CD4-positive, alpha-beta T cell (primary cell): ENCODE measurements around the gene GALNT14. TPM values are rescaled to one million over a fixed set of nuclear protein-coding genes. Genes with fewer than 3 reads are reported as not detected.

Experiments
- ATAC-seq: fragments of 200-7000 bp; cut with Tn5 transposase; one replicate; pipeline ENCODE4 v1.10.0; 2022; ENCODE audit warnings: mild to moderate bottlenecking; ENCODE audit not compliant: poor library complexity
- CTCF ChIA-PET: fragments of 350-600 bp; sonication (Branson Sonifier 250); formaldehyde crosslinking; loops from one replicate; lab custom pipeline; 2021; ENCODE audit warnings: antibody characterized with exemption, inconsistent platforms; lab: Charles Lee
- POLR2A ChIA-PET: fragments of 350-600 bp; sonication (Branson Sonifier 250); formaldehyde crosslinking; loops from one replicate; lab custom pipeline; 2021; ENCODE audit warnings: antibody characterized with exemption, inconsistent platforms; lab: Charles Lee
- DNase-seq, 14 experiments: peaks; one replicate each; pipeline ENCODE4 v3.0.0-alpha.2; 2013 to 2020; ENCODE audit warnings: mixed read lengths in 2 of 14
- H3K27ac ChIP-seq, 2 donors: one replicate each; pipeline versions ENCODE4 v1.5.1 to v1.7.0; 2013; ENCODE audit warnings: low read length in 2 of 2, low read depth in 1 of 2, mild to moderate bottlenecking in 1 of 2
- H3K27me3 ChIP-seq, 2 experiments: 1 replicate in 1 of 2; 2 replicates in 1 of 2; pipeline versions ENCODE4 v1.6.1 to v1.7.0; 2013; ENCODE audit warnings: low read length in 2 of 2, control low read depth in 1 of 2, mild to moderate bottlenecking in 1 of 2, moderate library complexity in 1 of 2; ENCODE audit not compliant: insufficient read depth in 2 of 2, control insufficient read depth in 1 of 2
- H3K36me3 ChIP-seq: one replicate; pipeline ENCODE4 v1.6.1; 2013; ENCODE audit warnings: low read length, control low read depth; ENCODE audit not compliant: insufficient read depth
- H3K4me1 ChIP-seq: one replicate; pipeline ENCODE4 v1.6.1; 2013; ENCODE audit warnings: low read length, control low read depth; ENCODE audit not compliant: insufficient read depth
- H3K4me3 ChIP-seq: one replicate; pipeline ENCODE4 v1.5.1; 2013; ENCODE audit warnings: mild to moderate bottlenecking, low read length, moderate library complexity
- H3K9me3 ChIP-seq, 2 experiments: 1 replicate in 1 of 2; 2 replicates in 1 of 2; pipeline versions ENCODE4 v1.6.1 to v1.7.0; 2013; ENCODE audit warnings: low read length in 2 of 2, mild to moderate bottlenecking in 2 of 2, control low read depth in 1 of 2, moderate library complexity in 1 of 2; ENCODE audit not compliant: control insufficient read depth in 1 of 2, insufficient read depth in 1 of 2
- H3K27ac Mint-ChIP-seq: one replicate; pipeline ENCODE4 v1.8.0; 2020; ENCODE audit warnings: mixed read lengths
- H3K27me3 Mint-ChIP-seq: one replicate; pipeline ENCODE4 v1.8.0; 2021; ENCODE audit warnings: mixed read lengths
- H3K36me3 Mint-ChIP-seq: one replicate; pipeline ENCODE4 v1.8.0; 2021; ENCODE audit warnings: low read depth, mixed read lengths
- H3K4me1 Mint-ChIP-seq: one replicate; pipeline ENCODE4 v1.8.0; 2021; ENCODE audit warnings: low read depth, mixed read lengths
- H3K4me3 Mint-ChIP-seq: one replicate; pipeline ENCODE4 v1.8.0; 2020; ENCODE audit warnings: mild to moderate bottlenecking, mixed read lengths
- H3K9me3 Mint-ChIP-seq: one replicate; pipeline ENCODE4 v1.8.0; 2020; ENCODE audit warnings: mixed read lengths
- CTCF ChIP-seq: fragments of 200-600 bp; IDR thresholded peaks from one replicate; pipeline ENCODE4 v1.8.0; 2022; ENCODE audit warnings: antibody characterized with exemption, mild to moderate bottlenecking
- intact Hi-C, 2 experiments: fragments of 100-400 bp; cut with DNase I in 1 of 2; cut with micrococcal nuclease in 1 of 2; formaldehyde crosslinking; loops; one replicate each; pipeline versions ENCODE4 v1.15.1 to v1.9.0; 2023 to 2025; cut with DNase I, micrococcal nuclease
- total RNA-seq, 174 experiments: library from RNA in 2 of 174; stranded (reverse) in 2 of 174; gene quantifications; one replicate each; pipeline ENCODE4 v1.2.3 and lab custom pipeline; 2021 to 2026

GALNT14 gene
- total RNA-seq, 2 experiments from 2014 or later = not detected

DNA sequence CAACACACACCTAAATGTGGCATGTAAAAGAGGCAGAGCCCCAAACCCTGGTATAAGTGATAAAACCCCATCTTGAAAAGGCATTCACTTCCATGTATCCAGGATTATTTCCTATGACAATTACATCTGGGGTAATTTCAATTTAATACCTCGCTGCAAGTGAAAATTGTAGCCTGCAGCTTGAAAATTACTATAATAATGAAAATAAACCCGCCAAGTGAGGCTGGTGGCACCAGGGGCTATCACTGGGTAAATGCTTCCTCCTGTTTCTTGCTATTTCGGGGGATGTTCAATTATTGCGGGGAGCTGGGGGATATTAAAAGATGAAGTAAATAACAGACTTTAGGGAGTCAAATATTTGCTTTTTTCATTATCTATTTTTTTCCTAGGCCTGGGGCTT, 171.5 kb downstream of the GALNT14 start:
- ChIA-PET POLR2A (no interaction called here), CTCF (no interaction called here)
- intact Hi-C loops = no loop called here
- no peaks in the 10 kb centered on the region for H3K36me3 Mint-ChIP-seq
- DNase-seq (no peak), ATAC-seq (no peak)
- H3K27ac Mint-ChIP-seq = no peak overlapping the region
- no peaks in the 10 kb centered on the region for H3K27me3 ChIP-seq
- no peak for TF ChIP-seq CTCF
- no peaks in the 10 kb centered on the region for H3K4me1 Mint-ChIP-seq
- H3K4me1 ChIP-seq = no peaks in the 10 kb centered on the region
- H3K36me3 ChIP-seq = no peaks in the 10 kb centered on the region
- no peak overlapping the region for H3K27ac ChIP-seq
- H3K27me3 Mint-ChIP-seq = peaks cover 4% of the 10 kb centered on the region
- H3K9me3 ChIP-seq = peaks cover 0 to 5% of the 10 kb centered on the region in 2 experiments
- no peak overlapping the region for H3K4me3 ChIP-seq
- H3K9me3 Mint-ChIP-seq = no peaks in the 10 kb centered on the region
- H3K4me3 Mint-ChIP-seq = no peak overlapping the region

DNA sequence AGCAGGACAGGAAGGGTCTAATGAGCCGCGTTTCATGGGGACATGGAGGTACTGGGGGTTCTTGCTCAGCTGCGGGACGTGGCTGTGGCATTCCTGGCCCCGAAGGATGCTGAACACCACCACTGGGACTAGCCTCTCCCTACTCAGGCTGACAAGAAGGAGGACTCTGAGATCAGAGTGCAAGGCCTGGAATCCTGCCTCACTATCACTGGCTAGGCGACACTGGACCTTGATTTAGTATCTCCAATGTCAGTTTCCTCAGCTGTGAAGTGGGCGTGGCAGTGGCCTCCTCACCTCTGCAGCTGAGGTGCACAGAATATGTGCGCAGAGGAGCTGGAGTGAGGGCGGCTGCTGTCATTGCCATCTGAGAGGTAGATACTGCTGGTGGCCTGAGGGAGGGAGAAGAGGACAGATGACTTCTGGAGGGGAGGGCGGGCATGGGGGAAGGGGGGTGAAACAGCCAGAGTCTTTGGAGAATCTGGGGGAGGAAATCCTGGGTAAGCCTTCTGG, 173.2 kb downstream of the GALNT14 start:
- CTCF ChIA-PET = no interaction called here
- Histone ChIP-seq H3K4me3 (no peak overlapping the region), H3K27me3 (no peaks in the 10 kb centered on the region), H3K4me1 (no peaks in the 10 kb centered on the region), H3K9me3 (peaks cover 0 to 5% of the 10 kb centered on the region in 2 experiments), H3K27ac (no peak overlapping the region), H3K36me3 (no peaks in the 10 kb centered on the region)
- Mint-ChIP-seq H3K4me3 (no peak overlapping the region), H3K4me1 (no peaks in the 10 kb centered on the region), H3K36me3 (no peaks in the 10 kb centered on the region), H3K9me3 (no peaks in the 10 kb centered on the region), H3K27ac (no peak overlapping the region), H3K27me3 (peaks cover 4% of the 10 kb centered on the region)
- POLR2A ChIA-PET = no interaction called here
- intact Hi-C loops = no loop called here
- DNase-seq (no peak), ATAC-seq (no peak)
- no peak for TF ChIP-seq CTCF

DNA sequence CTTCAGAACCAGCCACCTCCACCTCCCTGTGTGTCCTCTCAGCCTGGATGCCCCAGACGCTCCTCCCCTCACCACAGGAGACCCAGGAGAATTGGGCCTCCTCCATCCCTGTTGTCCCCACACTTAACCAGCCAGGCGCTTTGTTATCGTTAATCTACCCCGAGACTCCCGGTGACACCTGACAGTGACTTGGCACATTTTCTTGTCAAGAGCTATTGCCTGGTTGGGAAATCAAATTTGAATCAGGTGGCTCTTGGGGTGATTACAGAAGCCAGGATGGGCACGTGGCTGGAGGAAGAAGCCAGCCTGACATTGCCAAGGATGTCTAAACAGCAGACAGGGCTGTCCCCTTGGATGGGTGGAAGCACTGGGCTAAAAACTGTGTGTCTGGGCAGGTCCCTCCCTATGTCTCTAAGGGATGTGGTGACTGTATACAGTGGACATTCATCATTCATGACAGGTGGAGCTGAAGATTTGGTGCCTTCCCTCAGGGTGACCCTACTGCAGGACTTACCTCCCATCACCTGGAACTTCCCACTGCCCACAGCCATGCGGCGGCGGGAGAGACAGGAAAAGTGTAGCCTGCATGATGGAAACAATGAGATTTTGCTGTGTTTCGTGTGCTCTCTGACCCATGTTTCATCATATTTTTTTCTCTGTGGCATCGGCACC, 173.8 kb downstream of the GALNT14 start:
- TF ChIP-seq CTCF = no peak
- H3K27me3 Mint-ChIP-seq = peaks cover 4% of the 10 kb centered on the region
- H3K27ac ChIP-seq = no peak overlapping the region
- no peak overlapping the region for H3K4me3 ChIP-seq
- H3K27ac Mint-ChIP-seq = no peak overlapping the region
- H3K4me1 Mint-ChIP-seq = no peaks in the 10 kb centered on the region
- no peak for ATAC-seq
- no peaks in the 10 kb centered on the region for H3K27me3 ChIP-seq
- no peaks in the 10 kb centered on the region for H3K9me3 Mint-ChIP-seq
- no peaks in the 10 kb centered on the region for H3K36me3 Mint-ChIP-seq
- DNase-seq = no peak
- H3K9me3 ChIP-seq = peaks cover 0 to 5% of the 10 kb centered on the region in 2 experiments
- H3K36me3 ChIP-seq = no peaks in the 10 kb centered on the region
- no peak overlapping the region for H3K4me3 Mint-ChIP-seq
- intact Hi-C loops = no loop called here
- CTCF ChIA-PET = no interaction called here
- no peaks in the 10 kb centered on the region for H3K4me1 ChIP-seq
- POLR2A ChIA-PET = no interaction called here
